Measurements from ENCODE around the gene CCDC154. TPM values are rescaled to one million over a fixed set of nuclear protein-coding genes. Genes with fewer than 3 reads are reported as not detected.

CCDC154 gene
- total and polyA plus RNA-seq, 2 experiments from 2014 or later, result 0.49 to 1.5 TPM

GRCh38 chr16:1428511-1428910, 15.8 kb downstream of the CCDC154 start:
- no peak overlapping the region for H3K27ac ChIP-seq
- no peak overlapping the region for H3K4me3 ChIP-seq
- DNase-seq (ENCODE audit: low read depth in 1 of 2, low spot score in 1 of 2), result peak in 1 of 2 donors; percentile 34
- no peaks in the 10 kb centered on the region for H3K9me3 ChIP-seq (ENCODE audit: low read depth)
- H3K36me3 ChIP-seq, result no peaks in the 10 kb centered on the region
- no peaks in the 10 kb centered on the region for H3K27me3 ChIP-seq
- peaks cover 9% of the 10 kb centered on the region for H3K4me1 ChIP-seq (ENCODE audit: low read depth)
- TF ChIP-seq, protein P1, sequence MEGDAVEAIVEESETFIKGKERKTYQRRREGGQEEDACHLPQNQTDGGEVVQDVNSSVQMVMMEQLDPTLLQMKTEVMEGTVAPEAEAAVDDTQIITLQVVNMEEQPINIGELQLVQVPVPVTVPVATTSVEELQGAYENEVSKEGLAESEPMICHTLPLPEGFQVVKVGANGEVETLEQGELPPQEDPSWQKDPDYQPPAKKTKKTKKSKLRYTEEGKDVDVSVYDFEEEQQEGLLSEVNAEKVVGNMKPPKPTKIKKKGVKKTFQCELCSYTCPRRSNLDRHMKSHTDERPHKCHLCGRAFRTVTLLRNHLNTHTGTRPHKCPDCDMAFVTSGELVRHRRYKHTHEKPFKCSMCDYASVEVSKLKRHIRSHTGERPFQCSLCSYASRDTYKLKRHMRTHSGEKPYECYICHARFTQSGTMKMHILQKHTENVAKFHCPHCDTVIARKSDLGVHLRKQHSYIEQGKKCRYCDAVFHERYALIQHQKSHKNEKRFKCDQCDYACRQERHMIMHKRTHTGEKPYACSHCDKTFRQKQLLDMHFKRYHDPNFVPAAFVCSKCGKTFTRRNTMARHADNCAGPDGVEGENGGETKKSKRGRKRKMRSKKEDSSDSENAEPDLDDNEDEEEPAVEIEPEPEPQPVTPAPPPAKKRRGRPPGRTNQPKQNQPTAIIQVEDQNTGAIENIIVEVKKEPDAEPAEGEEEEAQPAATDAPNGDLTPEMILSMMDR (IDR thresholded peaks at IDR 0.05; ENCODE audit: low read depth, low read length), result peak; percentile 51

DNA sequence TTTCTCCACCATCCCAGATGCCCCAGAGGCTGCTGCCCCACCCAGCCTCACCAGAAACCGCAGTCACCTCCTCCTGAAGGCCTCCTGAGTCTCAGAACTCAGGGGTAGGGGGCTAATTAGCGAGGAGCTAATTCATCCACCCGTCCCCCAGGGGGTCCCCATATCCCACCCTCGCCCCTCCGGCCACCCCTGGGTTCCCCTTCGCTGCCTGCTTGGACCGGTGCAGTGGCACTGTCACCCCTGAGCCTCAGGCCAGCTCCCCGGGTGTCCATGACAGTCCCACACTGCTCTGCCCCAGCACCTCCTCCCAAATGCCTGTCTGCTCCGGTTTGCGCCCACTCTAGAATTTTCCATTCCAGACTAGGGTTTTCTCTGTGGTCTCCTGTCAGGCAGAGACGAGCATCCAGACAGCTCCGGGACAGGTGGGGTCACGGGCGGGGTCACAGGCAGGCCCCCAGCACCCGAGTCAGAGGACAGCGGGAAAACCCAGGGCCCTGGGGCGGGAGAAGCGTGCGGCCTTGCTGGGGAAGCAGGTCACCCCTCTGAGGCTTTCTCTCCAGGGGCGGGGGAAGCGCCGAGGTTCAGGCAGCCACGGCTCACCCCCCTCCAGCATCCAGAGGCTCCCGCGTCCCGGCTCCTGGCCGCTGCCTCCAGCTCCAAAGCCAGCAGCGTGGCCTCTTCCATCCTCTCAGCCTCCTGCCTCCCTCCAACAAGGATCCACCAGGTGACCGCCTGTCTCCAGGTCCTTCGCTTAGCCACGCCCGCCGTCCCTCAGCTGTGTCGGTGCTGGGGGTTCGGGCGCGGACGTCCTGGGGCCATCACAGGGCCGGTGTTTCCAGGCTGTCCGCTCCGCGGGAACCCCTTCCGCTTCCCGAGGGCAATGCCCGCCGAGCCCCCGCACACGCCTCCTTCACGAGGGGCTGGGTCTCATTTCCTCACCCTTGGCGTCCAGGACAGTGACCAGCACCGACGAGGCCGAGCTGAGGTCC, 16.6 kb downstream of the CCDC154 start:
- Histone ChIP-seq H3K36me3 (no peaks in the 10 kb centered on the region), H3K9me3 (ENCODE audit: low read depth) (no peaks in the 10 kb centered on the region), H3K4me1 (ENCODE audit: low read depth) (peaks cover 9% of the 10 kb centered on the region), H3K27ac (no peak overlapping the region), H3K4me3 (no peak overlapping the region), H3K27me3 (no peaks in the 10 kb centered on the region)
- TF ChIP-seq, protein P1 (IDR thresholded peaks at IDR 0.05; ENCODE audit: low read depth, low read length), result no peak
- DNase-seq (ENCODE audit: low read depth in 1 of 2, low spot score in 1 of 2), result no peak

GRCh38 chr16:1426734-1427471, 17.5 kb downstream of the CCDC154 start:
- TF ChIP-seq, protein P1 (IDR thresholded peaks at IDR 0.05; ENCODE audit: low read depth, low read length), result no peak
- DNase-seq (ENCODE audit: low read depth in 1 of 2, low spot score in 1 of 2), result no peak
- Histone ChIP-seq H3K27me3 (no peaks in the 10 kb centered on the region), H3K9me3 (ENCODE audit: low read depth) (no peaks in the 10 kb centered on the region), H3K36me3 (no peaks in the 10 kb centered on the region), H3K4me3 (no peak overlapping the region), H3K27ac (peak overlapping the region; percentile 4), H3K4me1 (ENCODE audit: low read depth) (peaks cover 9% of the 10 kb centered on the region)

DNA sequence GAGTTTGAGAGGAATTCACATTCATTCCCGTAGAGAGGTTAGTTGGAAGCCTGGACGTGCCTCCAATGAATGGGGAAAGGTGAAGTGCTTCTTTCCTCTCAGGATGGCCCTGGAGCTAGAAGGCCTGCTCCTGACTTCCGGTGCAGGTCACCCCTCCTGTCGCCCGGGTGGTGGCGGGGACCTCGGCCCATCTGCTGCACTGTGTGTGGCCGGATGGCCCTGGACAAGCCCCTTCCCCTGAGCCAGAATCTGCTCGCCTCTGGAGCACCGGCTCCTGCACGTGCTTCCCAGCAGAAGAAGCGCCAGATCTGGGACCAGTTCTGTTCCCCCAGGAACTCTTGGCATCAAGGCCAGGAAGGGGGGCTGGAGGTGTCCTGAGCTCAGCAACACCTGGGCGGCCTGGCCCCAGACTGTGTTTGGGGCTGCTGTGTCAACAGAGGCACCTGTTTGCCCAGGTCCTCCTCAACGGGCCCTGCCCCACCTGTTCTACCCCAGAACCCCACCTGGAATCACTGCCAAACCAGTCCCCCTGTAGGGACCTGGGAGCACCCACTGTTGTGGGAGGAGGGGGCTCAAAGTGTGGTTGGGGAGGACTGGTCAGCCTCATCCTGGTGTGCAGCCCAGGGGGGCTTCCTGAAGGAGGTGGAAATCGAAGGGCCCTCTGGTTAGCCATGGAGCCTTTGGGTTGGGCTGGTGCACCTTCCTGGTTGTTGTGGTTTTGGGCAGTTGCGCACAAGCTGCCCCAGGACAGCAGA, 18.6 kb downstream of the CCDC154 start:
- H3K36me3 ChIP-seq, result no peaks in the 10 kb centered on the region

More for the DNA sequence above, 18.6 kb downstream of the CCDC154 start:
- H3K4me3 ChIP-seq, result no peak overlapping the region
- no peak overlapping the region for H3K27ac ChIP-seq
- H3K4me1 ChIP-seq (ENCODE audit: low read depth), result peaks cover 7% of the 10 kb centered on the region
- no peak for DNase-seq (ENCODE audit: low read depth in 1 of 2, low spot score in 1 of 2)
- no peaks in the 10 kb centered on the region for H3K27me3 ChIP-seq
- TF ChIP-seq, protein P1 (IDR thresholded peaks at IDR 0.05; ENCODE audit: low read depth, low read length), result no peak
- H3K9me3 ChIP-seq (ENCODE audit: low read depth), result no peaks in the 10 kb centered on the region

Data from cardiac muscle cell (in vitro differentiated cells and primary cell).